Karpas-422 (cell line): ENCODE results near the gene ABTB1. TPM values are rescaled to one million over a fixed set of nuclear protein-coding genes. Genes with fewer than 3 reads are reported as not detected.
"Not testable (repeated sequence)": the region's sequence is repeated elsewhere in the genome, so short reads cannot be mapped to it uniquely, and the experiment has no call there.

Experiments
- DNase-seq: peaks from one replicate; pipeline ENCODE4 v3.0.0-alpha.2; 2015
- H2AFZ ChIP-seq: fragments of 200-600 bp; sonication (generic); 2 replicates; pipeline ENCODE4 v1.6.1; 2014; ENCODE audit warnings: antibody characterized with exemption, low read length, mixed read lengths
- H3K27ac ChIP-seq: fragments of 200-600 bp; sonication (generic); 2 replicates; pipeline ENCODE4 v1.5.1; 2014; ENCODE audit warnings: mild to moderate bottlenecking, low read length, moderate library complexity
- H3K27me3 ChIP-seq: fragments of 200-600 bp; sonication (generic); 2 replicates; pipeline ENCODE4 v1.6.1; 2014; ENCODE audit warnings: low read length, mixed read lengths
- H3K36me3 ChIP-seq: fragments of 200-600 bp; sonication (generic); 2 replicates; pipeline ENCODE4 v1.6.1; 2014; ENCODE audit warnings: low read length, mixed read lengths; ENCODE audit not compliant: insufficient read depth
- H3K4me1 ChIP-seq: fragments of 200-600 bp; sonication (generic); 2 replicates; pipeline ENCODE4 v1.6.1; 2014; ENCODE audit warnings: mild to moderate bottlenecking, low read length, mixed read lengths
- H3K4me2 ChIP-seq: fragments of 200-600 bp; sonication (generic); 2 replicates; pipeline ENCODE4 v1.6.1; 2014; ENCODE audit warnings: low read length, low read depth, mild to moderate bottlenecking; ENCODE audit not compliant: poor library complexity, severe bottlenecking
- H3K4me3 ChIP-seq: fragments of 200-600 bp; sonication (generic); 2 replicates; pipeline ENCODE4 v1.5.1; 2014; ENCODE audit warnings: mild to moderate bottlenecking, antibody characterized with exemption, low read length, mixed read lengths
- H3K79me2 ChIP-seq: fragments of 200-600 bp; sonication (generic); 2 replicates; pipeline ENCODE4 v1.6.1; 2014; ENCODE audit warnings: mild to moderate bottlenecking, low read length, mixed read lengths
- H3K9ac ChIP-seq: fragments of 200-600 bp; sonication (generic); 2 replicates; pipeline ENCODE4 v1.6.0; 2014; ENCODE audit warnings: low read length
- H3K9me2 ChIP-seq: fragments of 200-600 bp; sonication (generic), shearing (Covaris generic); replicated peaks from 2 replicates; pipeline ENCODE4 v1.6.0; 2014; ENCODE audit warnings: mild to moderate bottlenecking, low read length, moderate library complexity; ENCODE audit not compliant: insufficient read depth
- H3K9me3 ChIP-seq: fragments of 300-700, 200-600 bp; sonication (generic); 2 replicates; pipeline ENCODE4 v1.6.1; 2014; ENCODE audit warnings: low read length, mixed read lengths
- H4K20me1 ChIP-seq: fragments of 200-600 bp; sonication (generic); 2 replicates; pipeline ENCODE4 v1.6.1; 2014; ENCODE audit warnings: mild to moderate bottlenecking, antibody characterized with exemption, low read length, low read depth; ENCODE audit not compliant: insufficient read depth
- total RNA-seq: library from RNA; depleted of rRNA; stranded (reverse); fragments of >200 nt; shearing (Covaris generic); gene quantifications from 2 replicates; pipeline ENCODE4 v1.2.3, GENCODE V29; 2014; ENCODE audit warnings: low replicate concordance

ABTB1 gene
- total RNA-seq, 1 experiment from 2014 or later, result 25.5 TPM

DNA sequence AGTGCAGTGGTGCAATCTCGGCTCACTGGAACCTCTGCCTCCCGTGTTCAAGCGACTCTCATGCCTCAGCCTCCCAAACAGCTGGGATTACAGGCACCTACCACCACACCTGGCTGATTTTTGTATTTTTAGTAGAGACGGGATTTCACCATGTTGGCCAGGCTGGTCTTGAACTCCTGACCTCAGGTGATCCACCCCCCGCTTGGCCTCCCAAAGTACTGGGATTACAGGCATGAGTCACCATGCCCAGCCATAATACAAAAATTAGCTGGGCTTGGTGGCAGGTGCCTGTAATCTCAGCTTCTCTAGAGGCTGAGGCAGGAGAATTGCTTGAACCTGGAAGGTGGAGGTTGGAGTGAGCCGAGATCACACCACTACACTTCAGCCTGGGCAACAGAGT, 17.8 kb upstream of the ABTB1 start:
- H3K79me2 ChIP-seq, H3K9ac ChIP-seq, H3K27me3 ChIP-seq, H3K4me3 ChIP-seq, H3K4me2 ChIP-seq, H3K36me3 ChIP-seq, H3K27ac ChIP-seq, H3K4me1 ChIP-seq, H4K20me1 ChIP-seq, H2AFZ ChIP-seq, H3K9me2 ChIP-seq, H3K9me3 ChIP-seq, DNase-seq: not testable (repeated sequence)

DNA sequence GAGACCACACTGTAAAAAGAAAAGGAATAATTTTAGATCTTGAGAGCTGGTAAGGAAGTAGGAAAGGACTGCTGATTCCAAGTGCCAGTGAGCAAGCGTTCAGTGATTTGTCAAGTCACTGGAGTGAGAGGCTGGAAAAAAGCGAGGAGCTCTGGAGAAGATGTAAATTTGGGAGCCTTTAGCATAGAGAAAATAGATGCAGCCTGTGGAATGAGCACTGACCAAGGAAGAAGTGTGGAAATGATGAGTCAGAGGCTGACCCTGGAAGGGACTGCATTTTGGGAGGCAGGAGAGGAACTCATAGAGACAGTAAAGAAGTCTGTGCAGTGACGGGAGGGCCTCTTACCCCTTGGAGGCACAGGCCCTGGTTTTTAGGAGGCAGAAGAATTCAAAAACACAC, 17.1 kb upstream of the ABTB1 start:
- Histone ChIP-seq H3K9me3 (no peaks in the 10 kb centered on the region), H3K4me3 (no peak overlapping the region), H3K9me2 (no peaks in the 10 kb centered on the region), H4K20me1 (no peaks in the 10 kb centered on the region), H3K9ac (no peak overlapping the region), H3K27ac (no peak overlapping the region), H3K79me2 (no peaks in the 10 kb centered on the region), H2AFZ (no peak overlapping the region), H3K27me3 (no peaks in the 10 kb centered on the region), H3K4me1 (no peaks in the 10 kb centered on the region), H3K36me3 (0 out of 2 replicates have a peak, but pooled peaks cover 2% of the 10 kb centered on the region), H3K4me2 (no peak overlapping the region)
- DNase-seq, result no peak

DNA sequence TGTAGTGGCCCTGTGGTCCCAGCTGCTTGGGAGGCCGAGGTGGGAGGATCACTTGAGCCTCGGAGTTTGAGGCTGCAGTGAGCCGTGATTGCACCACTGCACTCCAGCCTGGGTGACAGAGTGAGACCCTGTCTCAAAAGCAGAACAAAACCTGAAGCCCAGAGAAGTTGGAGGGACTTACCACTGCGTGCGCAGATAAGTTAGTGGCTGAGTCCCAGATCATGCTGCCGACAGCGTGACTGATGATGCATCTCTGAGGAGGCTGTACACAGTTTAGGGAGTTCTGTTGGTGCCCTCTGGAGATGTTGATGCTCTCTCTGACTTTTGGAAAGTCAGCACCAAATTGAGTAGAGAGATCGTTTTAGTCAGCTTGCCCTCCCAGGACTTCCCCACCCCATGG, 15.8 kb upstream of the ABTB1 start:
- H3K4me2 ChIP-seq, result no peak overlapping the region
- H3K36me3 ChIP-seq, result 0 out of 2 replicates have a peak, but pooled peaks cover 2% of the 10 kb centered on the region
- no peaks in the 10 kb centered on the region for H3K27me3 ChIP-seq
- no peak overlapping the region for H3K9ac ChIP-seq
- H3K9me3 ChIP-seq, result no peaks in the 10 kb centered on the region
- no peaks in the 10 kb centered on the region for H3K4me1 ChIP-seq
- H3K4me3 ChIP-seq, result no peak overlapping the region
- no peak overlapping the region for H3K27ac ChIP-seq
- H2AFZ ChIP-seq, result no peak overlapping the region
- no peaks in the 10 kb centered on the region for H4K20me1 ChIP-seq
- H3K79me2 ChIP-seq, result no peaks in the 10 kb centered on the region
- DNase-seq, result no peak
- no peaks in the 10 kb centered on the region for H3K9me2 ChIP-seq

DNA sequence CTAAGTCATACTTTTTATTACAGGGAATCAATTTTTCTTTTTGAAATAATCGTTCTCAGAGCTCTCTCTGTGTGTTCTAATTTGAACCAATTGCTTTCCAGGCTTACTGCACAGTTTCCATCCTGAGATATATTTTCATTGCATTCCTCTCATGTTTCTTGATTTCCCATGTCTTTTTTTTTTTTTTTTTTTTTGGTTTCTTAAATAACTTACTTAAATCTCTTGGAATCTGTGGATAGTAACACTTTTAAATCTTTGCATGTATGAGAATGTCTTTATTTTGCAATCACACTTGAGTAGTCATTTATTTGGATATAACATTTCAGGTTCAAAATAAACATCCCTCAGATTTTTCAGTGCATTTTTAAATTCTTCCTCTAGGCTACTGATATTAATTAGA, 14.5 kb upstream of the ABTB1 start:
- Histone ChIP-seq H2AFZ (no peak overlapping the region), H3K27me3 (no peaks in the 10 kb centered on the region), H3K9me3 (no peaks in the 10 kb centered on the region), H3K4me1 (no peaks in the 10 kb centered on the region), H3K36me3 (0 out of 2 replicates have a peak, but pooled peaks cover 2% of the 10 kb centered on the region), H3K79me2 (no peaks in the 10 kb centered on the region), H3K9me2 (no peaks in the 10 kb centered on the region), H3K4me3 (no peak overlapping the region), H3K9ac (no peak overlapping the region), H3K27ac (no peak overlapping the region), H4K20me1 (no peaks in the 10 kb centered on the region), H3K4me2 (no peak overlapping the region)
- no peak for DNase-seq

DNA sequence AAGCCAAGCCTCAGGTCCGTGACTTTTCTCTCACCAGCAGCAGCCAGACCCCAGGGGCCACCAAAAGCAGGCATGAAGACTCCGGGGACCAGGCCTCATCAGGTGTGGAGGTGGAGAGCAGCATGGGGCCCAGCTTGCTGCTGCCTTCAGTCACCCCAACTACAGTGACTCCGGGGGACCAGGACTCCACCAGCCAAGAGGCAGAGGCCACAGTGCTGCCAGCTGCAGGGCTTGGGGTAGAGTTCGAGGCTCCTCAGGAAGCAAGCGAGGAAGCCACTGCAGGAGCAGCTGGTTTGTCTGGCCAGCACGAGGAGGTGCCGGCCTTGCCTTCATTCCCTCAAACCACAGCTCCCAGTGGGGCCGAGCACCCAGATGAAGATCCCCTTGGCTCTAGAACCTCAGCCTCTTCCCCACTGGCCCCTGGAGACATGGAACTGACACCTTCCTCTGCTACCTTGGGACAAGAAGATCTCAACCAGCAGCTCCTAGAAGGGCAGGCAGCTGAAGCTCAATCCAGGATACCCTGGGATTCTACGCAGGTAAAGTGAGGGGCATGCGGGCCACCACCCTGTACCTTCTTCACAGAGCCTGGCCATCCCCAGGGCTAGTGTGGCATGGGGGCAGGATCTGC, 12.0 kb upstream of the ABTB1 start:
- no peak for DNase-seq
- H3K27me3 ChIP-seq, result no peaks in the 10 kb centered on the region
- H2AFZ ChIP-seq, result no peak overlapping the region
- H3K36me3 ChIP-seq, result no peaks in the 10 kb centered on the region
- H3K27ac ChIP-seq, result no peak overlapping the region
- H3K4me2 ChIP-seq, result no peak overlapping the region
- no peaks in the 10 kb centered on the region for H3K9me3 ChIP-seq
- no peaks in the 10 kb centered on the region for H3K79me2 ChIP-seq
- H3K4me1 ChIP-seq, result peaks cover 5% of the 10 kb centered on the region; the same call in 1 of the 2 replicates
- no peaks in the 10 kb centered on the region for H3K9me2 ChIP-seq
- H3K9ac ChIP-seq, result no peak overlapping the region
- H4K20me1 ChIP-seq, result no peaks in the 10 kb centered on the region
- H3K4me3 ChIP-seq, result no peak overlapping the region

DNA sequence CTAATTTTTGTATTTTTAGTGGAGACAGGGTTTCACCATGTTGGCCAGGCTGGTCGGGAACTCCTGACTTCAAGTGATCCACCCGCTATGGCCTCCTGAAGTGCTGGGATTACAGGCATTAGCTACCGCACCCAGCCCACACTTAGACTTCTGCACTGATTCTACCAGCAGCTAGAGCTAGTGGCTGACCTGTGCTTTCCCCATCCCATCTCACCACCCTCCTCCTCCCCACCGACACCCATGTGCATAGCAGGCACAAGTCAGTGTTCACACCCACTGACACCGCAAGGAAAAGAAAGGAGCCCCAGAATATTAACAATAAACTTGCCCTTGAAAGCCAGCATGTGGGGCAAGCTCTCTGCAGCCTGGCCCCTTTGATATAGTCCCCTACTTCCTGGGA, 11.2 kb upstream of the ABTB1 start:
- no peaks in the 10 kb centered on the region for H3K27me3 ChIP-seq
- H3K36me3 ChIP-seq, result 0 out of 2 replicates have a peak, but pooled peaks cover 4% of the 10 kb centered on the region
- no peak overlapping the region for H3K4me2 ChIP-seq
- H2AFZ ChIP-seq, result no peak overlapping the region
- H3K79me2 ChIP-seq, result no peaks in the 10 kb centered on the region
- no peaks in the 10 kb centered on the region for H3K9me3 ChIP-seq
- H3K4me3 ChIP-seq, result no peak overlapping the region
- peaks cover 5% of the 10 kb centered on the region; the same call in 1 of the 2 replicates for H3K4me1 ChIP-seq
- no peaks in the 10 kb centered on the region for H3K9me2 ChIP-seq
- H4K20me1 ChIP-seq, result no peaks in the 10 kb centered on the region
- H3K9ac ChIP-seq, result no peak overlapping the region
- H3K27ac ChIP-seq, result no peak overlapping the region
- DNase-seq, result no peak

DNA sequence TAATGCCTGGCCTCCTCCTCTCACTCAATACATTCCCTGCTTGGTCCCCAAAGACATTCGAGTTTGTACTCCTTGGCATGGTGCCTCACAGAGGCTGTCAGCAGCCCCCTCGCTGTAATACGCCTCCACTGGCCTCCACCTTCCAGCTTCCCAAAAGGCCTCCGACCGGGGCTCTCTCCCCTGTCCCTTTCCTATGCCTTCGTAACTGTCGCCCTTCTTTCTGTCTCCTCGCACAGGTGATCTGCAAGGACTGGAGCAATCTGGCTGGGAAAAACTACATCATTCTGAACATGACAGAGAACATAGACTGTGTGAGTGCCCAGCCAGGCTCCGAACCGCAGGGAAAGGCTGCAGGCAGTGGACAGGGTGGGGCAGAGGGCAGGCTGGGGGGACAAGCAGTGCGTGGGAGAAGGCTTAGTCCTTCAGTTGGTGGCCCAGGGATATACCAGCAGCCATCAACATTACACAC, 10.7 kb upstream of the ABTB1 start:
- Histone ChIP-seq H4K20me1 (no peaks in the 10 kb centered on the region), H3K27ac (no peak overlapping the region), H3K4me2 (no peak overlapping the region), H3K4me3 (no peak overlapping the region), H3K36me3 (0 out of 2 replicates have a peak, but pooled peaks cover 4% of the 10 kb centered on the region), H3K27me3 (no peaks in the 10 kb centered on the region), H3K79me2 (no peaks in the 10 kb centered on the region), H3K4me1 (peaks cover 5% of the 10 kb centered on the region; the same call in 1 of the 2 replicates), H2AFZ (no peak overlapping the region), H3K9me3 (no peaks in the 10 kb centered on the region), H3K9me2 (no peaks in the 10 kb centered on the region), H3K9ac (no peak overlapping the region)
- no peak for DNase-seq

DNA sequence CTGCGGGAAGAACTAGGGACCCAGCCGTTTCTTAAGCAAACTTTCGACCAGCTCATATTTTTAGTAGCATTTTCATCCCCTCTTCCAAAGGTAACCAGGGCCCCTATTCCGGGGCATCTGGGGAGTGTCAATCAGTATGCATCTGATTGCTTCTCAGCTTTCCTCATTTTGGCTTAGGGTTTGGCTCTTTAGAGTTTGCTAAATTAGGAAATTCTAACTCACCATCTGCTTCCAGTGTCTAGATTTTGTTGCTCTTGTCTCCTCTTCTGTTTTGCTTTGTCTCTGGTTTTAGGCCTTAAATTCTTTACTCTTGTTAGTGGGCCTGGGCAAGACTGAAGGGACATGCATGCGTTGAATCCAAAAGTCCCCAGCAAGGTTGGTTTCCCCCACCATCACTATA, 9.6 kb upstream of the ABTB1 start:
- H3K36me3 ChIP-seq, result 0 out of 2 replicates have a peak, but pooled peaks cover 4% of the 10 kb centered on the region
- no peaks in the 10 kb centered on the region for H3K9me2 ChIP-seq
- H3K4me3 ChIP-seq, result no peak overlapping the region
- no peaks in the 10 kb centered on the region for H3K79me2 ChIP-seq
- DNase-seq, result no peak
- no peaks in the 10 kb centered on the region for H3K27me3 ChIP-seq
- H4K20me1 ChIP-seq, result no peaks in the 10 kb centered on the region
- H3K9me3 ChIP-seq, result no peaks in the 10 kb centered on the region
- no peak overlapping the region for H3K27ac ChIP-seq
- H3K4me2 ChIP-seq, result no peak overlapping the region
- no peak overlapping the region for H3K9ac ChIP-seq
- H3K4me1 ChIP-seq, result peaks cover 5% of the 10 kb centered on the region; the same call in 1 of the 2 replicates
- no peak overlapping the region for H2AFZ ChIP-seq
